Memory B cell (primary cell): ENCODE results near the gene SLC5A6.
A peak's percentile ranks its signal among the peaks of the same experiment; 100 is the strongest.

ENCODE experiments used
- ATAC-seq: fragments of 150-1000 bp; cut with Tn5 transposase; 2 replicates; pipeline ENCODE4 v1.10.0; 2021; ENCODE audit warnings: low read depth, mild to moderate bottlenecking, moderate library complexity
- DNase-seq, 2 donors: peaks; one replicate each; pipeline ENCODE4 v3.0.0; 2022; ENCODE audit warnings: low spot score in 2 of 2
- H3K27ac Mint-ChIP-seq: one replicate; pipeline ENCODE4 v1.8.0; 2022; ENCODE audit warnings: mild to moderate bottlenecking, moderate library complexity, mixed read lengths
- H3K27me3 Mint-ChIP-seq: one replicate; pipeline ENCODE4 v1.8.0; 2022; ENCODE audit warnings: mixed read lengths
- H3K36me3 Mint-ChIP-seq: one replicate; pipeline ENCODE4 v1.8.0; 2022; ENCODE audit warnings: mild to moderate bottlenecking, mixed read lengths
- H3K4me1 Mint-ChIP-seq: one replicate; pipeline ENCODE4 v1.8.0; 2022; ENCODE audit warnings: mixed read lengths
- H3K4me3 Mint-ChIP-seq: one replicate; pipeline ENCODE4 v1.8.0; 2022; ENCODE audit warnings: mild to moderate bottlenecking, moderate library complexity, mixed read lengths
- H3K9me3 Mint-ChIP-seq: one replicate; pipeline ENCODE4 v1.8.0; 2022; ENCODE audit warnings: mixed read lengths

Gene SLC5A6

GRCh38 chr2:27211943-27212625, at the start of gene SLC5A6, which contains the start of gene ATRAID:
Gene SLC5A6 (minus strand): TSS chr2:27212268. CDS start chr2:27207650, 4,618 bp downstream.
Gene ATRAID (plus strand): TSS chr2:27212041. CDS start chr2:27212369, 328 bp downstream.
- peak within 1 kb of the TSS; percentile 100 for H3K27ac Mint-ChIP-seq
- peak within 1 kb of the TSS; percentile 99 for H3K4me3 Mint-ChIP-seq
- ATAC-seq (peak; percentile 83), DNase-seq (peak; percentile 91 to 94)
- H3K9me3 Mint-ChIP-seq, result no peaks in the 10 kb centered on the region
- peaks cover 28% of the 10 kb centered on the region for H3K4me1 Mint-ChIP-seq
- no peaks in the 10 kb centered on the region for H3K27me3 Mint-ChIP-seq
- peaks cover 3% of the 10 kb centered on the region for H3K36me3 Mint-ChIP-seq

GRCh38 chr2:27261241-27261925, 49.3 kb upstream of the SLC5A6 start:
- H3K36me3 Mint-ChIP-seq, result no peaks in the 10 kb centered on the region
- H3K27ac Mint-ChIP-seq, result peak overlapping the region; percentile 20
- H3K27me3 Mint-ChIP-seq, result peaks cover 44% of the 10 kb centered on the region
- no peaks in the 10 kb centered on the region for H3K9me3 Mint-ChIP-seq
- H3K4me3 Mint-ChIP-seq, result peak overlapping the region; percentile 75
- DNase-seq (no peak), ATAC-seq (no peak)
- H3K4me1 Mint-ChIP-seq, result peaks cover 18% of the 10 kb centered on the region

- H3K4me1 Mint-ChIP-seq, result peaks cover 8% of the 10 kb centered on the region
- peaks cover 51% of the 10 kb centered on the region for H3K27me3 Mint-ChIP-seq
- H3K4me3 Mint-ChIP-seq, result no peak overlapping the region
- no peaks in the 10 kb centered on the region for H3K36me3 Mint-ChIP-seq
- DNase-seq (no peak), ATAC-seq (no peak)
- no peaks in the 10 kb centered on the region for H3K9me3 Mint-ChIP-seq
- H3K27ac Mint-ChIP-seq, result no peak overlapping the region
Measured at GRCh38 chr2:27258051-27258450, 46.0 kb upstream of the SLC5A6 start.

- ATAC-seq (no peak), DNase-seq (no peak)
- Mint-ChIP-seq H3K4me1 (peaks cover 8% of the 10 kb centered on the region), H3K4me3 (no peak overlapping the region), H3K36me3 (no peaks in the 10 kb centered on the region), H3K27ac (no peak overlapping the region), H3K27me3 (peaks cover 51% of the 10 kb centered on the region), H3K9me3 (no peaks in the 10 kb centered on the region)
Measured at GRCh38 chr2:27256855-27257454, 44.9 kb upstream of the SLC5A6 start.

- H3K27ac Mint-ChIP-seq, result no peak overlapping the region
- ATAC-seq, result no peak
- H3K9me3 Mint-ChIP-seq, result no peaks in the 10 kb centered on the region
- peaks cover 42% of the 10 kb centered on the region for H3K27me3 Mint-ChIP-seq
- no peak overlapping the region for H3K4me3 Mint-ChIP-seq
- H3K36me3 Mint-ChIP-seq, result no peaks in the 10 kb centered on the region
- DNase-seq, result no peak
- H3K4me1 Mint-ChIP-seq, result peaks cover 3% of the 10 kb centered on the region
Measured at GRCh38 chr2:27255660-27256059, 43.6 kb upstream of the SLC5A6 start.

- no peaks in the 10 kb centered on the region for H3K9me3 Mint-ChIP-seq
- peaks cover 42% of the 10 kb centered on the region for H3K27me3 Mint-ChIP-seq
- H3K4me1 Mint-ChIP-seq, result peaks cover 6% of the 10 kb centered on the region
- DNase-seq (no peak), ATAC-seq (no peak)
- H3K4me3 Mint-ChIP-seq, result no peak overlapping the region
- no peak overlapping the region for H3K27ac Mint-ChIP-seq
- no peaks in the 10 kb centered on the region for H3K36me3 Mint-ChIP-seq
Measured at GRCh38 chr2:27255187-27255586, 43.1 kb upstream of the SLC5A6 start.

GRCh38 chr2:27251766-27252165, 39.7 kb upstream of the SLC5A6 start:
- no peaks in the 10 kb centered on the region for H3K9me3 Mint-ChIP-seq
- ATAC-seq, result no peak
- no peak overlapping the region for H3K4me3 Mint-ChIP-seq
- no peak for DNase-seq
- H3K36me3 Mint-ChIP-seq, result no peaks in the 10 kb centered on the region
- H3K4me1 Mint-ChIP-seq, result peaks cover 6% of the 10 kb centered on the region
- peaks cover 30% of the 10 kb centered on the region for H3K27me3 Mint-ChIP-seq
- H3K27ac Mint-ChIP-seq, result no peak overlapping the region

GRCh38 chr2:27250652-27251379, 38.7 kb upstream of the SLC5A6 start:
- no peak for ATAC-seq
- H3K9me3 Mint-ChIP-seq, result no peaks in the 10 kb centered on the region
- H3K27me3 Mint-ChIP-seq, result peaks cover 23% of the 10 kb centered on the region
- H3K36me3 Mint-ChIP-seq, result no peaks in the 10 kb centered on the region
- no peak overlapping the region for H3K27ac Mint-ChIP-seq
- no peak overlapping the region for H3K4me3 Mint-ChIP-seq
- H3K4me1 Mint-ChIP-seq, result peaks cover 6% of the 10 kb centered on the region
- DNase-seq, result no peak

- peak; percentile 23 to 41 for DNase-seq
Measured at GRCh38 chr2:27249891-27250651, 38.0 kb upstream of the SLC5A6 start.

GRCh38 chr2:27249159-27249890, 37.3 kb upstream of the SLC5A6 start:
- Mint-ChIP-seq H3K4me3 (no peak overlapping the region), H3K9me3 (no peaks in the 10 kb centered on the region), H3K36me3 (no peaks in the 10 kb centered on the region), H3K27me3 (peaks cover 12% of the 10 kb centered on the region), H3K4me1 (peaks cover 6% of the 10 kb centered on the region), H3K27ac (no peak overlapping the region)
- ATAC-seq (no peak), DNase-seq (no peak)

More at GRCh38 chr2:27249891-27250651, 38.0 kb upstream of the SLC5A6 start:
- ATAC-seq, result peak; percentile 69
- Mint-ChIP-seq H3K4me3 (no peak overlapping the region), H3K27ac (no peak overlapping the region), H3K4me1 (peaks cover 6% of the 10 kb centered on the region), H3K27me3 (peaks cover 19% of the 10 kb centered on the region), H3K36me3 (no peaks in the 10 kb centered on the region), H3K9me3 (no peaks in the 10 kb centered on the region)

- Mint-ChIP-seq H3K36me3 (peaks cover 6% of the 10 kb centered on the region), H3K9me3 (no peaks in the 10 kb centered on the region), H3K4me1 (peaks cover 6% of the 10 kb centered on the region), H3K27ac (no peak overlapping the region), H3K27me3 (peaks cover 10% of the 10 kb centered on the region), H3K4me3 (no peak overlapping the region)
- ATAC-seq (no peak), DNase-seq (no peak)
Measured at GRCh38 chr2:27247893-27248292, 35.8 kb upstream of the SLC5A6 start.

- Mint-ChIP-seq H3K27ac (no peak overlapping the region), H3K9me3 (no peaks in the 10 kb centered on the region), H3K36me3 (peaks cover 10% of the 10 kb centered on the region), H3K4me3 (no peak overlapping the region), H3K27me3 (peaks cover 7% of the 10 kb centered on the region), H3K4me1 (peaks cover 3% of the 10 kb centered on the region)
- DNase-seq (no peak), ATAC-seq (no peak)
Measured at GRCh38 chr2:27245626-27246025, 33.6 kb upstream of the SLC5A6 start.

- Mint-ChIP-seq H3K9me3 (no peaks in the 10 kb centered on the region), H3K27me3 (peaks cover 5% of the 10 kb centered on the region), H3K27ac (no peak overlapping the region), H3K36me3 (peaks cover 14% of the 10 kb centered on the region), H3K4me1 (no peaks in the 10 kb centered on the region), H3K4me3 (no peak overlapping the region)
- no peak for DNase-seq
- no peak for ATAC-seq
Measured at GRCh38 chr2:27245116-27245515, 33.0 kb upstream of the SLC5A6 start.
